Measurements from ENCODE around the gene EPB41L2.

EPB41L2 gene

GRCh38 chr6:130879826-130880225 lies 183.2 kb downstream of the EPB41L2 start:
- DNase-seq (ENCODE audit: low read depth): no peak
- H3K4me3 ChIP-seq (ENCODE audit: low read length): no peak overlapping the region
- no peak for TF ChIP-seq CTCF (conservative IDR thresholded peaks at IDR 0.05; ENCODE audit: low read depth, low read length)

DNA sequence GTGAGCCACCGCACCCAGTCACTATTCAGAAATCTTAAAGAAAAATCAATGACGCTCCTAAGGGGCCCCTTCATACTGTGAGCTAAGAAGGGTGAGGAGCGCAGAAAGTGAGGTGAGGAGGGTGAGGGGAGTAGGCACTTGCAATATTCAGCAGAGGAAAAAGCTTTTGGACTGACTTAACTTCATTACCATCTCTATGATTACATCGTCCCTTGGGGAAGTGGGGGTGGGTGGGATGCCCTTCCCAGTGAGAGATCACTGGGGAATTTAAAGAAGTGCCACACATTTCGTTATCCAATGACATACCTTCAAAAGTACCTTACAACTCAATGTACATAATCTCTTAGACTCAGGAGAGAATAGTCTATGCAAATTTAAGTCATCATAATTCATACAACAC lies 189.3 kb downstream of the EPB41L2 start:
- no peak for TF ChIP-seq CTCF (conservative IDR thresholded peaks at IDR 0.05; ENCODE audit: low read depth, low read length)
- DNase-seq (ENCODE audit: low read depth): no peak
- no peak overlapping the region for H3K4me3 ChIP-seq (ENCODE audit: low read length)

- DNase-seq (ENCODE audit: low read depth): no peak
- no peak overlapping the region for H3K4me3 ChIP-seq (ENCODE audit: low read length)
- TF ChIP-seq CTCF (conservative IDR thresholded peaks at IDR 0.05; ENCODE audit: low read depth, low read length): peak; percentile 98
These were observed 190.6 kb downstream of the EPB41L2 start for GRCh38 chr6:130872250-130873095.

GRCh38 chr6:130870179-130870880 lies 192.7 kb downstream of the EPB41L2 start:
- TF ChIP-seq CTCF (conservative IDR thresholded peaks at IDR 0.05; ENCODE audit: low read depth, low read length): no peak
- no peak for DNase-seq (ENCODE audit: low read depth)
- H3K4me3 ChIP-seq (ENCODE audit: low read length): no peak overlapping the region

GRCh38 chr6:130869681-130870080 lies 193.4 kb downstream of the EPB41L2 start:
- H3K4me3 ChIP-seq (ENCODE audit: low read length): no peak overlapping the region
- DNase-seq (ENCODE audit: low read depth): no peak
- TF ChIP-seq CTCF (conservative IDR thresholded peaks at IDR 0.05; ENCODE audit: low read depth, low read length): no peak

- no peak overlapping the region for H3K4me3 ChIP-seq (ENCODE audit: low read length)
- DNase-seq (ENCODE audit: low read depth): no peak
- TF ChIP-seq CTCF (conservative IDR thresholded peaks at IDR 0.05; ENCODE audit: low read depth, low read length): no peak
These were observed 197.3 kb downstream of the EPB41L2 start for GRCh38 chr6:130865793-130866192.

Data from retinal pigment epithelial cell (primary cell).